Neuron (in vitro differentiated cells): ENCODE results near the gene FAF2.
"Not testable (repeated sequence)": the region's sequence is repeated elsewhere in the genome, so short reads cannot be mapped to it uniquely, and the experiment has no call there.

Experiments
- H2AFZ ChIP-seq: one replicate; pipeline ENCODE4 v1.6.1; 2013; ENCODE audit warnings: low read depth, mild to moderate bottlenecking, inconsistent platforms, low read length, moderate library complexity
- H3K27me3 ChIP-seq: one replicate; pipeline ENCODE4 v1.6.1; 2013; ENCODE audit warnings: low read length; ENCODE audit not compliant: insufficient read depth
- H3K36me3 ChIP-seq: one replicate; pipeline ENCODE4 v1.6.1; 2013; ENCODE audit warnings: low read length; ENCODE audit not compliant: insufficient read depth
- H3K4me1 ChIP-seq: one replicate; pipeline ENCODE4 v1.6.1; 2013; ENCODE audit warnings: low read length; ENCODE audit not compliant: insufficient read depth
- H3K4me3 ChIP-seq: 2 replicates; pipeline ENCODE4 v1.5.1; 2013; ENCODE audit warnings: mild to moderate bottlenecking, low read length, moderate library complexity
- H3K9me3 ChIP-seq: one replicate; pipeline ENCODE4 v1.6.1; 2013; ENCODE audit warnings: low read length

Gene FAF2

DNA sequence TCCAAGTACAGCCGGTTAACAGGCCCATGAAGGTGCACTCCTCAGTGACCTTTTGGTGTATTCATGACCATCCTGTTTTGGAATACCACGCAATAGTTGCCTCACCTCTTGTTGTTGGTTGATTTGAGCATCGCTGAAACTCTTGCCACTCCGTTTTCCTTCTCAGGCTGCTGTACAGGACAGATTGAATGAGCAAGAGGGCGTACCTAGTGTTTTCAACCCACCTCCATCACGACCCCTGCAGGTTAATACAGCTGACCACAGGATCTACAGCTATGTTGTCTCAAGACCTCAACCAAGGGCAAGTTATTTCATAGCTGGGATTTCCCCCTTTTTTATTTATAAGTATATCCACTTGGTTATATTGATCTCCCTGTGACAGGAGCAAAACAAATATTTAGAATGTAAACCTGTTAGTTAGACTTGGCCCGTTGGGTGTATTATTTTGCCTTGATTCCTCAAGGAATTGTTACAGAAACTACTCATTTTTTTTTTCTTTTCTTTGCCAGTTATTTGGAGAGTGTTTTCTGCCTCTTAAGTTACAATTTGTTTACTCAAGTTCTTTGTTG, 38.1 kb downstream of the FAF2 start:
- no peaks in the 10 kb centered on the region for H3K4me1 ChIP-seq
- peaks cover 64% of the 10 kb centered on the region for H3K36me3 ChIP-seq
- H3K4me3 ChIP-seq = no peak overlapping the region
- H3K27me3 ChIP-seq = no peaks in the 10 kb centered on the region
- no peak overlapping the region for H2AFZ ChIP-seq
- H3K9me3 ChIP-seq = no peaks in the 10 kb centered on the region

DNA sequence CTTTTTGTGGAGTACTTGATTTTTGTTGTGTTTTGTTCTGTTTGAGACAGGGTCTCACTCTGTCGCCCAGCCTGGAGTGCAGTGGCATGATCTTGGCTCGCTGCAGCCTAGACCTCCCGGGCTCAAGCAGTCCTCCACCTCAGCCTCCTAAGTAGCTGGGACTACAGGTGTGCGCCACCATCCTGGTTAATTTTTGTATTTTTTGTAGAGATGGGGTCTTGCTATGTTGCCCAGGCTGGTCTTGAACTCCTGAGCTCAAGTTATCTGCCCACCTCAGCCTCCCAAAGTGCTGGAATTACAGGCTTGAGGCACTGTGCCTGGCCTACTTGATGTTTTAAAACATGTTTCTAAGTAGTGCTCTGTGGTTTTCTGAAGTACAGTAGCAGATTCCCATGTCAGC, 39.0 kb downstream of the FAF2 start:
- not testable (repeated sequence) for H3K27me3 ChIP-seq, H3K4me3 ChIP-seq, H3K9me3 ChIP-seq, H2AFZ ChIP-seq, H3K4me1 ChIP-seq
- H3K36me3 ChIP-seq = peaks cover 66% of the 10 kb centered on the region

DNA sequence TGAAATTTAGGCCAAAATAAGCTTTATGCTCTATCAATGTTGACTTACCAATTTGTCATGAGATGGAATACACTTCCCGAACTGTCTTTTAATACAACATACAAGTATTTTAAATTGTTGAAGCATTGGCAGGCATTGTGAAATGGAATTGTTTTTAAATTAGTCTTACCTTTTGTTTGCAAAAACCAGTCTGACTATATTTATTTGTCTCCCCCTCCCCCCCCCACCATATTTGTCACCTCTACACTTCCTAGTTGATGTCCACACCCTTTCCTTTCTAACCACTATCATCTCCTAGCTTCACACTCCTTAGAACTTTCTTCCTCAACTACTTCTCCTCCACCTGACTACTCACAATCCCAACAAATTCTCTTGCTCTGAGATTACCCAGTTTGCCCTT, 40.9 kb downstream of the FAF2 start:
- Histone ChIP-seq H3K4me3 (no peak overlapping the region), H2AFZ (no peak overlapping the region), H3K36me3 (peaks cover 79% of the 10 kb centered on the region), H3K4me1 (no peaks in the 10 kb centered on the region), H3K27me3 (no peaks in the 10 kb centered on the region), H3K9me3 (no peaks in the 10 kb centered on the region)

DNA sequence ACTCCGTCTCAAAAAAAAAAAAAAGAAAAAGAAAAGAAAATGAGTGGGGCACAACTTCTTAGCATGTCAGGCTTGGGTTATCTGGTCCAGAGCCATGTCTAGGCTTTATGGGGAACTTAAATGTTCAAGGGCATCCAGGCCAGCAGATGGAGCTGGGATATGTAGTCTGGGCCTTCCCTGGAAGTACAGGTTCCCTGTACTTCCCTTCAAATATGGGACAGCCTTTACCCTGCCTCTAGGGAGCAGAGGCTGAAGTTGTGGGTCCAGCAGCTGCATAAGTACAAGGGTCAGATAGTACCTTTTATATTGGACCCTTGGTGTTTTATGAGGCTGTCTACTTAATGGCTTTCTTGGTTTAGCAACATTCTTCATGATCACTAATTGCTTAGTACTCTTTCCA, 42.1 kb downstream of the FAF2 start:
- Histone ChIP-seq H3K36me3 (peaks cover 84% of the 10 kb centered on the region), H3K27me3 (no peaks in the 10 kb centered on the region), H3K4me3 (no peak overlapping the region), H3K4me1 (no peaks in the 10 kb centered on the region), H3K9me3 (no peaks in the 10 kb centered on the region), H2AFZ (no peak overlapping the region)

DNA sequence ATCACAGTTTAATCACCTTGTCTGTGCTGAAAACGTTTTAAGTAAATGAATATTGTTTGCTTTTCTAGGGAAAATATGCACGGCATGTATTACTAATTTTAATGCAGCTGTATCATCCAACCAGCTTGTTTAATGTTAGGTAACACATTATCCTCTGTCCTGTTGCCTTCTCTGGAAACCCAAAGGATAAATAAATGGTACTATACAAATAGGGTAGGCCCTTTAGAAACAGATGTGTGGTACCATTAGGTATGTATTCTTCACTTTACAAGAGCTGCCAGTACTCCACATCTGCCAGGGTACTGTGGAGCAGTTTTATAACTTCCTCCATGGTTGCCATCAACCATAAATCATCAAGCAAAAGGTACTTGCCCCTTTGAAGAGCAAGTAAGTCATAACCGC, 42.9 kb downstream of the FAF2 start:
- Histone ChIP-seq H3K4me1 (no peaks in the 10 kb centered on the region), H3K36me3 (peaks cover 85% of the 10 kb centered on the region)

DNA sequence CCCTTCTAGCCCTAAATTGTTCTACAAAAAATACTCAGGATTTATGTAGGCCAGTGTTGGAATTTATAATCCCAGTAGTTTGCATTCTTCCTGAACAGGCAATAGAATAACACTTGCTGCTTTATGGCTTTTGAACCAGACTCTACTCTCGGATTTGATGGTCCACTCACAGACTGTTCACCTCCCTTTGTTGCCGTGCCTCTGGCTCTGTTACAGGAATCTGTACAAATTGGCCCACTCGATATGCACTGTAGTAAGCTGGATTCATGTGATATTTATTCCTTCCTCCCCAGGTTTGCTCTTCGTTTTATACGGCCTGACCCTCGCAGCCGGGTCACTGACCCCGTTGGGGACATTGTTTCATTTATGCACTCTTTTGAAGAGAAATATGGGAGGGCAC, 43.7 kb downstream of the FAF2 start:
- Histone ChIP-seq H3K9me3 (no peaks in the 10 kb centered on the region), H3K27me3 (no peaks in the 10 kb centered on the region), H2AFZ (no peak overlapping the region), H3K4me1 (no peaks in the 10 kb centered on the region), H3K4me3 (no peak overlapping the region), H3K36me3 (peaks cover 84% of the 10 kb centered on the region)

More for the DNA sequence above, 42.9 kb downstream of the FAF2 start:
- Histone ChIP-seq H3K9me3 (no peaks in the 10 kb centered on the region), H3K27me3 (no peaks in the 10 kb centered on the region), H3K4me3 (no peak overlapping the region), H2AFZ (no peak overlapping the region)

- no peaks in the 10 kb centered on the region for H3K9me3 ChIP-seq
- no peak overlapping the region for H2AFZ ChIP-seq
- no peak overlapping the region for H3K4me3 ChIP-seq
- peaks cover 83% of the 10 kb centered on the region for H3K36me3 ChIP-seq
- no peaks in the 10 kb centered on the region for H3K4me1 ChIP-seq
- no peaks in the 10 kb centered on the region for H3K27me3 ChIP-seq
Measured at GRCh38 chr5:176492431-176492830, 44.2 kb downstream of the FAF2 start.

DNA sequence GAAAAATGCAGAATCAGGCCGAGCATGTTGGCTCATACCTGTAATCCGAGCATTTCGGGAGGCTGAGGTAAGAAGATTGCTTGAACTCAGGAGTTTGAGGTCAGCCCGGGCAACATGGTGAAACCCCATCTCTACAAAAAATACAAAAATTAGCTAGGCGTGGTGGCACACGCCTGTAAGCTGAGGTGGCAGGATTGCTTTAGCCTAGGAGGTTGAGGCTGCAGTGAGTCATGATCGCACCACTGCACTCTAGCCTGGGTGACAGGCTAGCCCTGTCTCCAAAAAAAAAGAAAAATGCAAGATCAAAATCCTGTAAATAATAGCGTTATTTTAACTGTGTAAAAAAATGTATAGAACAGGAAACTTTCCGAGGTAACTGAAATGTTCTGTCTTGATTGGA, 49.7 kb downstream of the FAF2 start:
- no peaks in the 10 kb centered on the region for H3K4me1 ChIP-seq
- H2AFZ ChIP-seq = no peak overlapping the region
- peaks cover 80% of the 10 kb centered on the region for H3K36me3 ChIP-seq
- H3K27me3 ChIP-seq = no peaks in the 10 kb centered on the region
- H3K4me3 ChIP-seq = no peak overlapping the region
- H3K9me3 ChIP-seq = no peaks in the 10 kb centered on the region

- no peaks in the 10 kb centered on the region for H3K9me3 ChIP-seq
- H3K27me3 ChIP-seq = no peaks in the 10 kb centered on the region
- H2AFZ ChIP-seq = no peak overlapping the region
- peaks cover 76% of the 10 kb centered on the region for H3K36me3 ChIP-seq
- no peak overlapping the region for H3K4me3 ChIP-seq
- no peaks in the 10 kb centered on the region for H3K4me1 ChIP-seq
Measured at GRCh38 chr5:176499273-176499672, 51.1 kb downstream of the FAF2 start.

- Histone ChIP-seq H3K36me3 (peaks cover 75% of the 10 kb centered on the region), H3K4me1 (no peaks in the 10 kb centered on the region), H3K4me3 (no peak overlapping the region), H3K27me3 (no peaks in the 10 kb centered on the region), H2AFZ (no peak overlapping the region), H3K9me3 (peaks cover 2% of the 10 kb centered on the region)
Measured at GRCh38 chr5:176500511-176500910, 52.3 kb downstream of the FAF2 start.

DNA sequence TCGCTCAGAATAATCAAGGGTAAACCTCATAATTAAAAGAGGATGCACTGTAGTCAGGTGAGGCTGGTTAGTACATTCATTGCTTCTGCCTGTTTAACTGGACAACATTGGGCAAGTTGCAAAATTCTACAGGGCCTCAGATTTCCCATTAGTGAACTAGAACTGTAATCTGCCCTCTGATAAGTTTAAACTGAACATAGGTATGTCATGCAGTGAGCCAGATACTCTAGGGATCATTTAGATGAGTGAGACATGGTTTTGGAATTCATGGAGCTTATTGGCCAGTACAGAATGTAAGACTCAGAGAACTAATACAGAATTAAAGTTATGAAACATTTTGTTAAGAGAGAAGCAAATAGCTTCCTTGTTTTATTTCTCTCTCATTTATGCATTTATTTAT, 53.1 kb downstream of the FAF2 start:
- H3K4me1 ChIP-seq = no peaks in the 10 kb centered on the region
- no peaks in the 10 kb centered on the region for H3K27me3 ChIP-seq
- H3K9me3 ChIP-seq = peaks cover 2% of the 10 kb centered on the region
- H3K36me3 ChIP-seq = peaks cover 70% of the 10 kb centered on the region
- H3K4me3 ChIP-seq = no peak overlapping the region
- H2AFZ ChIP-seq = no peak overlapping the region

DNA sequence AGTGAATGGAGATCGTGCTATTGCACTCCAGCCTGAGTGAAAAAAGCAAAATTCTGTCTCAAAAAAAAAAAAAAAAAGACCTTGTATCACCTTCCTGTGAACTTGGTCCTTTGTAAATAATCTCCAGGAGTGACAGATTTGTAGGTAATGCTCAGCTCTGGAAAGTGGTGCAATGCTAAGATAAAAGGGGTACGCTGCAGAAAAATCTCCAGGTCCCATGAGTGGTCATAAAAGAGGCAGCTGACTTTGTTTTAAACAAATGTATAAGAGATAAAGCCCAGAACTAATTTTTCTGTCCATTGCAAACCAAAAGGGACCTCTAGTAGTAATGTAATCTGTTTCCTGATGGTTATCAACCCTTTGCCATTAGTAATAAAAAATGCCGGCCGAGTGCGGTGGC, 55.3 kb downstream of the FAF2 start:
- Histone ChIP-seq H3K9me3 (peaks cover 2% of the 10 kb centered on the region), H3K4me3 (no peak overlapping the region), H3K4me1 (peaks cover 3% of the 10 kb centered on the region), H3K27me3 (no peaks in the 10 kb centered on the region), H2AFZ (no peak overlapping the region), H3K36me3 (peaks cover 75% of the 10 kb centered on the region)

DNA sequence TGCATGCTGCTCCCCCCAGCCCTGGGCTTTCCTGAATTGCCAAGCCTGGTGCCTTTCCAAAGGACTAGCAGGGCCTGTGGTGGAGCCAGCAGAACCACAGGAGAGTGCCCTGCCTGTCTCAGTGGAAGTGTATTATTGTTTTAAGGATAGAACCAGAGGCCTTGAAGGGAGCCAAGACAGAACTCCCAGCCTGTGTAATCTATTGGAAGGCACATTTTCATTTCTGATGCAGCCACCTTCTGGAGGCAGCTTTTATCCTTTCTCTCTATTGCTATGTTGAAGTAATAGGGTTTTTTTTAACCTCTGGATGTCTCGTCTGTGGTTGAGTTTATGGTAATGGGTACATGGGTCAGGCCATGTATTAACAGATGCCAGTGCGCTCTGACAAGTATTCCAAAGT, 59.7 kb downstream of the FAF2 start:
- H3K9me3 ChIP-seq = peaks cover 2% of the 10 kb centered on the region
- peaks cover 3% of the 10 kb centered on the region for H3K4me1 ChIP-seq
- H3K4me3 ChIP-seq = no peak overlapping the region
- H3K36me3 ChIP-seq = peaks cover 56% of the 10 kb centered on the region
- no peaks in the 10 kb centered on the region for H3K27me3 ChIP-seq
- no peak overlapping the region for H2AFZ ChIP-seq

- Histone ChIP-seq H2AFZ (no peak overlapping the region), H3K4me3 (no peak overlapping the region), H3K9me3 (peaks cover 2% of the 10 kb centered on the region), H3K4me1 (peaks cover 3% of the 10 kb centered on the region), H3K36me3 (peaks cover 53% of the 10 kb centered on the region), H3K27me3 (no peaks in the 10 kb centered on the region)
Measured at GRCh38 chr5:176508603-176509002, 60.4 kb downstream of the FAF2 start.
